GM19438 (cell line): Measurements from ENCODE around the gene LDLRAD2.

Source experiments
- ATAC-seq: cut with Tn5 transposase; IDR thresholded peaks from one replicate; pipeline ENCODE4 v1.9.1; 2021; ENCODE audit warnings: low read depth; ENCODE audit not compliant: unreplicated experiment

The LDLRAD2 gene

GRCh38 chr1:21840981-21841380 lies 28.9 kb downstream of the LDLRAD2 start:
- no peak for ATAC-seq

GRCh38 chr1:21841852-21842466 lies 29.9 kb downstream of the LDLRAD2 start:
- ATAC-seq = no peak

GRCh38 chr1:21842606-21843162 lies 30.6 kb downstream of the LDLRAD2 start:
- no peak for ATAC-seq

GRCh38 chr1:21843208-21843607 lies 31.1 kb downstream of the LDLRAD2 start:
- no peak for ATAC-seq

GRCh38 chr1:21843996-21844395 lies 31.9 kb downstream of the LDLRAD2 start:
- no peak for ATAC-seq

GRCh38 chr1:21845646-21846641 lies 33.9 kb downstream of the LDLRAD2 start:
- no peak for ATAC-seq

GRCh38 chr1:21847223-21848205 lies 35.4 kb downstream of the LDLRAD2 start:
- ATAC-seq = no peak

GRCh38 chr1:21848524-21849174 lies 36.6 kb downstream of the LDLRAD2 start:
- no peak for ATAC-seq

GRCh38 chr1:21849909-21850576 lies 38.0 kb downstream of the LDLRAD2 start:
- no peak for ATAC-seq

- no peak for ATAC-seq
Observed at GRCh38 chr1:21851430-21852250, 39.6 kb downstream of the LDLRAD2 start.

- ATAC-seq = no peak
Observed at GRCh38 chr1:21852282-21853130, 40.4 kb downstream of the LDLRAD2 start.

GRCh38 chr1:21853131-21853427 lies 41.0 kb downstream of the LDLRAD2 start:
- no peak for ATAC-seq

GRCh38 chr1:21854090-21854750 lies 42.2 kb downstream of the LDLRAD2 start:
- ATAC-seq = no peak

GRCh38 chr1:21854751-21855131 lies 42.7 kb downstream of the LDLRAD2 start:
- ATAC-seq = no peak

- no peak for ATAC-seq
Observed at GRCh38 chr1:21855257-21856096, 43.4 kb downstream of the LDLRAD2 start.

GRCh38 chr1:21857142-21857839 lies 45.2 kb downstream of the LDLRAD2 start:
- ATAC-seq = no peak
